GM23338 (cell line): ENCODE measurements around the gene DCAF11. TPM values are rescaled to one million over a fixed set of nuclear protein-coding genes. Genes with fewer than 3 reads are reported as not detected.

ENCODE experiments used
- ATAC-seq: fragments of 200-7000 bp; cut with Tn5 transposase; 3 replicates; pipeline ENCODE4 v1.9.1; 2020
- DNase-seq: peaks from one replicate; pipeline ENCODE4 v3.0.0-alpha.2; 2015; ENCODE audit warnings: low spot score
- H2AFZ ChIP-seq: fragments of 200-600 bp; sonication (generic); 2 replicates; pipeline ENCODE4 v1.8.0; 2016; ENCODE audit warnings: antibody characterized with exemption, mild to moderate bottlenecking, moderate library complexity
- H3F3A ChIP-seq: fragments of 200-600 bp; sonication (generic); replicated peaks from 2 replicates; pipeline ENCODE4 v1.8.0; 2017; ENCODE audit warnings: antibody characterized with exemption, mixed run types, low read depth
- H3K27ac ChIP-seq: fragments of 200-600 bp; sonication (generic); 2 replicates; pipeline ENCODE4 v1.6.1; 2016; ENCODE audit warnings: low read depth
- H3K27me3 ChIP-seq: fragments of 200-600 bp; sonication (generic); 2 replicates; pipeline ENCODE4 v1.8.0; 2016; ENCODE audit warnings: mild to moderate bottlenecking, mixed run types, moderate library complexity; ENCODE audit not compliant: insufficient read depth
- H3K36me3 ChIP-seq: fragments of 200-600 bp; sonication (generic); 2 replicates; pipeline ENCODE4 v1.8.0; 2016; ENCODE audit warnings: mild to moderate bottlenecking; ENCODE audit not compliant: insufficient read depth
- H3K4me1 ChIP-seq: fragments of 200-600 bp; sonication (generic); 2 replicates; pipeline ENCODE4 v1.8.0; 2016; ENCODE audit warnings: mild to moderate bottlenecking, moderate library complexity; ENCODE audit not compliant: insufficient read depth
- H3K4me2 ChIP-seq: fragments of 200-600 bp; sonication (generic); 2 replicates; pipeline ENCODE4 v1.7.1; 2017; ENCODE audit warnings: mixed run types
- H3K4me3 ChIP-seq: fragments of 200-600 bp; sonication (generic); 2 replicates; pipeline ENCODE4 v1.6.1; 2016; ENCODE audit warnings: mixed run types
- H3K79me2 ChIP-seq: fragments of 200-600 bp; sonication (generic); replicated peaks from 2 replicates; pipeline ENCODE4 v1.8.0; 2017; ENCODE audit warnings: mild to moderate bottlenecking; ENCODE audit not compliant: insufficient read depth
- H3K9me2 ChIP-seq: fragments of 200-600 bp; sonication (generic); 2 replicates; pipeline ENCODE4 v1.8.0; 2017; ENCODE audit not compliant: insufficient read depth
- H4K20me1 ChIP-seq: fragments of 200-600 bp; sonication (generic); replicated peaks from 2 replicates; pipeline ENCODE4 v1.8.0; 2017; ENCODE audit warnings: mild to moderate bottlenecking; ENCODE audit not compliant: insufficient read depth
- H3K27ac Mint-ChIP-seq: 2 replicates; pipeline ENCODE4 v1.8.0; 2020; ENCODE audit warnings: inconsistent platforms, mild to moderate bottlenecking, moderate library complexity, mixed read lengths
- H3K27me3 Mint-ChIP-seq: 3 replicates; pipeline ENCODE4 v1.8.0; 2022; ENCODE audit warnings: low read depth, mild to moderate bottlenecking, moderate library complexity, mixed read lengths, inconsistent platforms; ENCODE audit not compliant: insufficient read depth, poor library complexity
- H3K36me3 Mint-ChIP-seq: 3 replicates; pipeline ENCODE4 v1.8.0; 2021; ENCODE audit warnings: low read depth, mild to moderate bottlenecking, inconsistent platforms, moderate library complexity, mixed read lengths
- H3K4me1 Mint-ChIP-seq: 3 replicates; pipeline ENCODE4 v1.8.0; 2020; ENCODE audit warnings: mild to moderate bottlenecking, inconsistent platforms, mixed read lengths
- H3K4me3 Mint-ChIP-seq: 3 replicates; pipeline ENCODE4 v1.8.0; 2021; ENCODE audit warnings: moderate library complexity, mild to moderate bottlenecking, inconsistent platforms, mixed read lengths
- H3K9me3 Mint-ChIP-seq: 3 replicates; pipeline ENCODE4 v1.8.0; 2020; ENCODE audit warnings: moderate library complexity, mild to moderate bottlenecking, inconsistent platforms, mixed read lengths
- CREB1 ChIP-seq: fragments of 250-450 bp; sonication (Bioruptor Pico); IDR thresholded peaks from 2 replicates; pipeline ENCODE4 v1.5.0; 2020; ENCODE audit warnings: low read depth, mild to moderate bottlenecking, moderate library complexity
- CTCF ChIP-seq, 2 experiments: fragments of 200-600 bp in 1 of 2; sonication (generic) in 1 of 2; conservative IDR thresholded peaks; 2 replicates each; pipeline versions ENCODE4 v1.5.1 to v1.6.1; 2016 to 2017; ENCODE audit warnings: antibody characterized with exemption in 2 of 2, low read depth in 2 of 2, mild to moderate bottlenecking in 2 of 2, moderate library complexity in 1 of 2
- ETS1 ChIP-seq: IDR thresholded peaks from 2 replicates; pipeline ENCODE4 v1.6.1; 2016; ENCODE audit warnings: antibody characterized with exemption
- EZH2 ChIP-seq: fragments of 200-600 bp; sonication (generic); IDR thresholded peaks from one replicate; pipeline ENCODE4 v1.8.0; 2017; ENCODE audit warnings: antibody characterized with exemption, mild to moderate bottlenecking, low read depth; ENCODE audit not compliant: unreplicated experiment
- EZH2phosphoT487 ChIP-seq: fragments of 200-600 bp; sonication (generic); IDR thresholded peaks from one replicate; pipeline ENCODE4 v1.8.1; 2018; ENCODE audit warnings: antibody characterized with exemption; ENCODE audit not compliant: unreplicated experiment
- NANOG ChIP-seq: IDR thresholded peaks from 2 replicates; pipeline ENCODE4 v1.6.1; 2016; ENCODE audit warnings: antibody characterized with exemption, borderline replicate concordance
- POLR2AphosphoS5 ChIP-seq: IDR thresholded peaks from 2 replicates; pipeline ENCODE4 v1.6.1; 2016; ENCODE audit warnings: antibody characterized with exemption, low read depth
- REST ChIP-seq: IDR thresholded peaks from one replicate; pipeline ENCODE4 v1.6.1; 2018; ENCODE audit warnings: antibody characterized with exemption; ENCODE audit not compliant: unreplicated experiment
- ZNF114 ChIP-seq: fragments of 250-450 bp; sonication (Bioruptor Pico); IDR thresholded peaks from 2 replicates; pipeline ENCODE4 v1.5.0; 2020; ENCODE audit warnings: mild to moderate bottlenecking, moderate library complexity
- ZNF331 ChIP-seq: fragments of 250-450 bp; sonication (Bioruptor Pico); IDR thresholded peaks from 2 replicates; pipeline ENCODE4 v1.5.0; 2020; ENCODE audit warnings: low read depth, mild to moderate bottlenecking, moderate library complexity
- ZNF462 ChIP-seq: fragments of 250-450 bp; sonication (Bioruptor Pico); IDR thresholded peaks from 2 replicates; pipeline ENCODE4 v1.5.0; 2020; ENCODE audit warnings: mild to moderate bottlenecking, moderate library complexity
- polyA plus RNA-seq: library from polyadenylated mRNA; unstranded; fragments of >200 nt; fragmentation: Nextera tagmentation; extraction: Ambion mirVana; gene quantifications from 2 replicates; pipeline ENCODE4 v1.2.1, GENCODE V29; 2016
- total RNA-seq: library from RNA; depleted of rRNA; stranded (reverse); fragments of >200 nt; shearing (Covaris generic); gene quantifications from 2 replicates; pipeline ENCODE4 v1.2.3, GENCODE V29; 2014

DCAF11 gene
- total and polyA plus RNA-seq, 2 experiments from 2014 or later, result 18.6 to 93.2 TPM

GRCh38 chr14:24071836-24072430 lies 42.6 kb upstream of the DCAF11 start:
- no peak overlapping the region for H3K4me2 ChIP-seq
- H2AFZ ChIP-seq, result no peak overlapping the region
- no peak overlapping the region for H3K27ac ChIP-seq
- no peaks in the 10 kb centered on the region for H3K4me1 ChIP-seq
- peaks cover 10% of the 10 kb centered on the region for H3K4me1 Mint-ChIP-seq
- H3K36me3 Mint-ChIP-seq, result no peaks in the 10 kb centered on the region
- no peak overlapping the region for H3K4me3 ChIP-seq
- no peaks in the 10 kb centered on the region for H3K36me3 ChIP-seq
- no peaks in the 10 kb centered on the region for H3F3A ChIP-seq
- no peaks in the 10 kb centered on the region for H3K9me3 Mint-ChIP-seq
- H3K27me3 ChIP-seq, result no peaks in the 10 kb centered on the region
- H3K27me3 Mint-ChIP-seq, result peaks cover 7% of the 10 kb centered on the region
- no peaks in the 10 kb centered on the region for H3K79me2 ChIP-seq
- ATAC-seq (no peak), DNase-seq (no peak)
- H4K20me1 ChIP-seq, result no peaks in the 10 kb centered on the region
- no peaks in the 10 kb centered on the region for H3K9me2 ChIP-seq
- TF ChIP-seq ETS1 (no peak), NANOG (no peak), ZNF331 (no peak), ZNF462 (CRISPR knock-in tag) (no peak), CTCF (conservative IDR thresholded peaks at IDR 0.05; ENCODE audit: low read depth in 2 of 2) (no peak), REST (no peak), EZH2 (no peak), CREB1 (no peak), POLR2AphosphoS5 (no peak), EZH2phosphoT487 (no peak), ZNF114 (CRISPR knock-in tag) (no peak)
- H3K27ac Mint-ChIP-seq, result no peak overlapping the region
- no peak overlapping the region for H3K4me3 Mint-ChIP-seq
